Hindlimb muscle (tissue), 1 donor: ENCODE data around the gene NRIP2. TPM values are rescaled to one million over a fixed set of nuclear protein-coding genes. Genes with fewer than 3 reads are reported as not detected.
"Not testable (repeated sequence)": the region's sequence is repeated elsewhere in the genome, so short reads cannot be mapped to it uniquely, and the experiment has no call there.

ENCODE experiments used
- DNase-seq: peaks from one replicate; pipeline ENCODE4 v3.0.0-alpha.2; 2013
- polyA plus RNA-seq: library from polyadenylated mRNA; unstranded; fragments of 120-200 nt; gene quantifications from one replicate; pipeline ENCODE4 v1.2.1, GENCODE V29; 2013; ENCODE audit not compliant: insufficient read length

Gene NRIP2, protein sequence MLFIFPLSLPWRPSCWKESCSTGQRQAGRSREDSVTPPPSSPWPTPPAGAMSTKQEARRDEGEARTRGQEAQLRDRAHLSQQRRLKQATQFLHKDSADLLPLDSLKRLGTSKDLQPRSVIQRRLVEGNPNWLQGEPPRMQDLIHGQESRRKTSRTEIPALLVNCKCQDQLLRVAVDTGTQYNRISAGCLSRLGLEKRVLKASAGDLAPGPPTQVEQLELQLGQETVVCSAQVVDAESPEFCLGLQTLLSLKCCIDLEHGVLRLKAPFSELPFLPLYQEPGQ
- 6.1 TPM for polyA plus RNA-seq

DNA sequence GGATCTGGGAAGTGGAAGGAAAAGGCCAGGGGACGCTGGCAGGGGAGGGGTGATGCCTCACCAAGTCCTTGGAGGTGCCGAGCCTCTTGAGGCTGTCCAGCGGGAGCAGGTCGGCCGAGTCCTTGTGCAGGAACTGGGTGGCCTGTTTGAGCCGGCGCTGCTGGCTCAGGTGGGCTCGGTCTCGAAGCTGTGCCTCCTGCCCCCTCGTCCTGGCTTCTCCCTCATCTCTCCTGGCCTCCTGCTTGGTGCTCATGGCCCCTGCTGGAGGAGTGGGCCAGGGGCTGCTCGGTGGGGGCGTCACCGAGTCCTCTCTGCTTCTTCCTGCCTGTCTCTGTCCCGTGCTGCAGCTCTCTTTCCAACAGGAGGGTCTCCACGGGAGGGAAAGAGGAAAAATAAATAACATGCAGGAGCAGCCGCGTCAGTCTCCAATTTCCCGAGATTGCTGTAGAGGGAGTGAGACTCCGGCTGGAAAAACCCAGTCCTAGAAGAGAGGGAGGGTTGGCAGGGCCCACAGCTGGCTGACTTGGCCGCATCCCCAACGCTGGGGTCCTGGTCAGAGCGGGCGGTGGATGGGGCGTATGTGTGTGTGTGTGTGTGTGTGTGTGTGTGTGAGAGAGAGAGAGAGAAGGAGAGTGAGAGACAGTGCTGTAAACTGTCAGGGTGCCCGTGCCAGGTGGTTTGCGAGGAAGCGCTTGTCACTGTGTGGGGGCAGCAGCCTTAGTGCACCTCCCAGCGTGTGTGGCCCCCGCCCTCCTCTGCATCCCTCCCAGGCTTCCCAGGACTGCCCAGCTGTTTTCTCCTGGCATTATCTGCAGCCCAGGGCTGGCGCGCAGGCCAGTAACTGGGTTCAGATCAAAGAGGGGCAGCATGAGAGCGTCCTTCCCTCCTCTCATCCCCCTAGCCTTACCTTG lies at the start of gene NRIP2:
Gene NRIP2, minus strand, starts transcription at position 455 of the 911 bp plus-strand sequence. Its CDS starts 52 bp downstream, at position 403.
- DNase-seq = peak; percentile 79

DNA sequence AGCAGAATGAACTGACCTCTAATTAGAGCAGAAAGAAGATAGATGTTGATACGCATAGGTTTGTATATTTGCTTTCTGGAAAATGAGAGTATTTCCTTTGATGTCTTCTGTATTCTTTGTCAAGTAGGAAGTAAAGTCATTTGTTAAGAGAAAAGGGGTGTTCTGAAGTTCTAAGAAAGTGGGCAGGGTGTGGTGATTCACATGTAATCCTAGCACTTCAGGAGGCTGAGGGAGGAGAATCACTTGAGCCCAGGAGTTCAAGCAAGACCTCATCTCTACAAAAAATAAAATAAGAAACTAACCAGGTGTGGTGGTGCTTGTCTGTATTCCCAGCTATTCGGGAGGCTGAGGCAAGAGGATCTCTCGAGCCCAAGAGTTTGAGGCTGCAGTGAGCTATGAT lies 45.0 kb upstream of the NRIP2 start:
- DNase-seq = no peak

DNA sequence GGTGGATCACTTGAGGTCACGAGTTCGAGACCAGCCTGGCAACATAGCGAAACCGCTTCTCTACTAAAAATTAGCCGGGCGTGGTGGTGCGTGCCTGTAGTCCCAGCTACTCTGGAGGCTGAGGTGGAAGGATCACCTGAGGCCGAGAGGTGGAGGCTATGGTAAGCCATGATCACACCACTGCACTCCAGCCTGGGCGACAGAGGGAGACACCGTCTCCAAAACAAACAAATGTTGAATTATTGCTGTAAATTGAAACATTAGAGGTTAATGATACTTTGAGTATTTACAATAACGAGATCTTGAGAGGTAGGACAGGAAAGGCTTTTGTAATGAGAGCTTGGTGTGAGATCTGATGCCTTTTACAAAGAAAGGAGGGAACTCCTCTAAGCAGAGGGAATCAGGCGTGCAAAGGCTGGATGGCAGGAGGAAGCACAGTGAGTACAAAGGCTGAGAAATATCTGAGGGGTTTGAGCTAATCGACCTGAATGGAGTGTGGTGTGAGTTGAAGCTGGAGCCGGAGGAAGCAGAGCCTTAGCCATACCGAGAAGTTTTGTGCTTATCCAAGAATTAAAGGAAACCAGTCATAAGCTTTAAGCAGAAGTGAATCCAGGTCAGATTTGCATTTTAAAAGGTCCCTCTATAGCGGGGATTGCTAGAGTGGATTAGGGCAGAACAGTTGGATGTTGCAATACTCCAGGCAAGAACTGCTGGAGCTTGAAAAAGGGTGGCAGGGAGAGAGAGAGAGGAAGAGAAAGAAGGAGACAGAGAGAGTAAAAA lies 43.3 kb upstream of the NRIP2 start:
- peak; percentile 15 for DNase-seq

DNA sequence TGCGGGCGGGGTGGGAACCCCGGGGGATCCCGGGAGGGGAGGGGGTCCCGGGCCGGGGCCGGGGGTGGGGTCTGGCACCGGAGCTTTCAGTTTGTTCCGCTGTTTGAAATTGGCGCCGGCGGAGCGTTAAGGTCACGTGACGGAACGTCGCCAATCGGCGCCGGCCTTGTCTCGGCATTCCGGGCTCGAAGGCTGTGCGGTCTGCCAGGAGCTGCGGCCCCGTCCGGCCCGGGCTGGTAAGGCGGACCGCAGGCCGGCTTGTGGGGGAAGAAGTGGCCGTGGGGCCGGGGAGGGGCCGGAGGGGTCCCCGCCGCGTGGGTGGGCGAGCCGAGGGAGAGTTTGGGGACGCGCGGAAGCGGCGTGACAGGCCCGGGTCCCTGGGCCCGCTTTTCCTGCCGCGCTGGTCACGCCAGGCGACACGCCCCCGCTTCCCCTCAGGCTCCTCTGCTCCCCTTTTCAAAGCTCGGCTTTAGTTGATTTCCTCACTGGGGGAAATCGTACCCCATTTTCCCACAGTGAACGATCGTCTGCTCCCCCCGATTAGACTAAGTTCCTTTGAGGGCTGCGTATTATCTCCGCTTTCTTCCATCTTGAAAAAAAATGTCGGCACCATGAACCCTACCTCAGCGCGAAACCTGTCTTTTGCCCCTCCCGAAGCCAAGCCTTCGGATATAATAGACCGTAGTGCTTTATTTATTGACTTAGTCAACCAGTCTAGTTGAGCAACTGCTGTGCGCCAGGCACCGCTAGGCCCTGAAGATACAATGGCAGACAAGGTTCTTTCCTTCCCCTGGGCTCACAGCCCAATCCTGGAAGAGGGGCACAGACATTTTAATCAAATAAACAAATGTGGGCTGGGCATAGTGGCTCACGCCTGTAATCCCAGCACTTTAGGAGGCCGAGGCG lies 42.5 kb upstream of the NRIP2 start, which contains the start of the genes FOXM1 and RHNO1:
Gene FOXM1, minus strand, starts transcription at position 128 of the 906 bp plus-strand sequence. CDS start 2,696 bp downstream, outside the sequence.
Gene RHNO1, plus strand, starts transcription at position 177 of the 906 bp plus-strand sequence. CDS start 8,144 bp downstream, outside the sequence.
- peak; percentile 95 for DNase-seq

DNA sequence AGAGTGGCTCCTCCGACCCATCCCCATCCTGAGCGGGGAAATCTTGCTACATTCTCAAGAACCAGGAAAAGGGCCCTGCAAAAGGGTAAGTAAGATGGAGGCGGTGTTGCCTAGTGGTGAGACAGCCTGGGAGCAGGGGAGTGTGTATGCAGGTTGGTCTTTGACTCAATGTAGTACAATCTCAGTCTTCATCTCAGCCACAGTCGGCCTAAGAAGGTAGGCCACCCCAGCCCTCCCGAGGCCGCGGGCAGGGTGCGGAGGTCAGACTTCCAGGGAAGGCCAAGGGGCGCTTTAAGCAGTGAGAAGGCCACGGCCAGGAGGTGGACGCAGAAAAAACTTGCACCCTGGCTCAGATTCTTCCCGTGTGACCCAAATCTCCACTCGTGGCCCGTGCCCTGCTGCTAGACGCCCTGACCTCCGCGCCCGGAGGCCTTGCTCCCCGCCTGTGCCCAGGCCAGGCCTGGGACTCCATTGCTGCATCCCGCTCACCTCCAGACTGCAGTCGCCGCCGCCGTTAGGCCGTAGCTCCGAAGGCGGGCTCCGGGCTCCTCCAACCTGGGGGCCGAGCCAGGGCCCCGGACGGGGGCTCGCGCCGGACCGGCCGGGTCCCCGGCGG lies 41.7 kb upstream of the NRIP2 start:
- peak; percentile 19 for DNase-seq

DNA sequence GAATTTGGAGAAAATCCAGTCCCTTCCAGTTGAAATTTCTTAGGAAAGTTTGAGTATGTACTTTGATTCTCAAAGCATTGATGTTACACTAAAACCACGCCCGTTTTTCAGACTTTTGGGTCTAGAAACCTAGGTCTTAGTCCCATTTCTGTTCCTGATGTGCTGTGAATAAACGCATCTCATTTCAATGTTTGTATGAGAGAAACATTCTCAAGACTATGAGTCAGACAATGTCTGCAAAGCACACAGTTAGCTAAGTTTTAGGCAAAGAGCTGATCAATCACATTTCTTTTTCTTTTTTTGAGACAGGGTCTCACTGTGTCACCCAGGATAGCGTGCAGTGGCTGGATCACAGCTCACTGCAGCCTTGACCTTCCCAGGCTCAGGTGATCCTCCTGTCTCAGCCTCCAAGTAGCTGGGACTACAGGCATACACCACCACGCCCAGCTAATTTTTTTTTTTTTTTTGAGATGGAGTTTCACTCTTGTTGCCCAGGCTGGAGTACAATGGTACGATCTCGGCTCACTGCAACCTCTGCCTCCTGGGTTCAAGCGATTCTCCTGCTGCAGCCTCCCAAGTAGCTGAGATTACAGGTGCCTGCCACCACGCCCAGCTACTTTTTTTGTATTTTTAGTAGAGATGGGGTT lies 34.3 kb upstream of the NRIP2 start:
- DNase-seq = not testable (repeated sequence)

DNA sequence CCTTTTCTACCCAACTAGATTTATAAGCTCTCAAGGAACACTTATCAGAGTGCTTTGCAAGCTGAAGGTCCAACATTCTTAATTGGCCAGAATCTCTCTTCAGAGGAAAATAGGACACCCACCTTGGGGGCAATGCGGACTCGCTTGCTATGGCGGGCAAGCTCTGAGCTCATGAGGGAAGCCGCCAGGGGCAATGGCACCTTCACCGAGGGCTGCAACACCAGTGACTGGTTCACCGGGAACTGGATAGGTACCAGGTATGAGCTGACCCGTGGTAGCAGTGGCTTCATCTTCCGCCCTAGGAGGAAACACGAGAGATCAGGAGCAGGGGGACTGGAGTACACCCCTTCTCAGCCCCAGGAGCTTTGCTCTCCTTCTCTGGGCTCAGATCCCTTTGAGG lies 29.4 kb upstream of the NRIP2 start:
- no peak for DNase-seq

DNA sequence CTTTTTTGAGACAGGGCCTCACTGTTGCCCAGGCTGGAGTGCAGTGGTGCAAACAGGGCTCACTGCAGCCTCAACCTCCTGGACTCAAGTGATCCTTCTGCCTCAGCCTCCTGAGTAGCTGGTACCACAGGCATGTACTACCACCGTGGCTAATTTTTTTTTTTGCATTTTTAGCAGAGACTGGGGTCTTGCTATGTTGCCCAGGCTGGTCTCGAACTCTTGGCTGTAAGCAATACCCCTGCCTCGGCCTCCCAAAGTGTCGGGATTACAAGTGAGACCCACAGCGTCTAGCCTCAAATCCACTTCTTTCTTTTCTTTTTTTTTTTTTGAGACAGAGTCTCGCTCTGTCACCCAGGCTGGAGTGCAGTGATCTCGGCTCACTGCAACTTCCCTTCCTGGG lies 28.6 kb upstream of the NRIP2 start:
- not testable (repeated sequence) for DNase-seq

DNA sequence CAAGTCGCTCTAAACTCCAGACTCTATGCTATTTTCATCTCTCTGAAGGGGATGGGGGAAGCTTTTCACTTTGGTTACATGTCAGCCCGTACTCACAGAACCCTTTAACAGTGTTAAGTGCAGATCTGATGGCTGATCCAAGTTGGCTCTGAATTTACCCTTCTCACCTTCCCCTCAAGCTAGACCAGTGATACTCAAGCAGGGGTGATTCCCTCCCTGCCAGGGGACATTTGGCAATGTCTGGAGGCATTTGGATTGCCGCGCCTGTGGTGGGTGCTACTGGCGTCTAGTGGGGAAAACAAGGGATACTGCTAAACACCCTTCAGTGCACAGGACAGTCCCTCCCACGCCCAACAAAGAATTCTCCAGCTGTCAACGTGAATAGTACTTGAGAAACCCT lies 28.0 kb upstream of the NRIP2 start:
- DNase-seq = no peak

DNA sequence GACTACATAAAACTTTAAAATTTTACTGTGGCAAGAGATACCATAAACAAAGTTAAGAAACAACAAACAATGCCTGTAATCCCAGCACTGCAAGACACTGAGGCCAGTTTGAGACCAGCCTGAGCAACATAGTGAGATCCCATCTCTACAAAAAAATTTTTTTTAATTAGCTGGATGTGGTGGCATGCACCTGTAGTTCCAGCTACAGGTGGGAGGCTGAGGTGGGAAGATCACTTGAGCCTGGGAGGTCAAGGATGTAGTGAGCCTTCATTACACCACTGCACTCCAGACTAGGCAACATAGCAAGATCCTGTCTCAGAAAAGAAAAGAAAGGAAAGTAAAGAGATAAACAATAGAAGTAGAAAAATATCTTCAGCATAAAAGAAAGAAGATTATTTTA lies 25.3 kb upstream of the NRIP2 start:
- no peak for DNase-seq

DNA sequence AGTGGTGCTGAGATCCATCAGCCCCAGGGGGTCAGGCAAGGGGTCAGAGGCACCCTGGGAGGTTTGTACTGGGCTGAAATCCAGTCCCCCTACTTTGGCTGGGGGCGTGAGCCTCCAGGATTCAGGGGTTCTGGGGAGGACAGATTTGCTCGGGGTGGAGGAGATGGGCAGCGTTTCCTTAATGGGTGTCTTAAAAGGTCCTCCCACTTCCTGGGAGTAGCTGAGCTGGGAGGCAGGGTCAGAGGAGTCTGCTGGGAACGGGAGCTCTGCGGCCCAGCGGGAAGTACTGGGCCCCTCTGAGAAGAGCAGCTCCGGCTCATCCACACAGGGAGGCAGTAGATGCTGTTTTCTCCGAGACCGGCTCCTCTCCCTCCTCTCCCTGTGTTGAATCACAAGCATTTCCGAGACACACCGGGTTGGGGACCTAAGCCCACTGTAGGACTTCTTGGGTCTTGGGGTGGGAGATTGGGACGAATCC lies 24.1 kb upstream of the NRIP2 start:
- no peak for DNase-seq

DNA sequence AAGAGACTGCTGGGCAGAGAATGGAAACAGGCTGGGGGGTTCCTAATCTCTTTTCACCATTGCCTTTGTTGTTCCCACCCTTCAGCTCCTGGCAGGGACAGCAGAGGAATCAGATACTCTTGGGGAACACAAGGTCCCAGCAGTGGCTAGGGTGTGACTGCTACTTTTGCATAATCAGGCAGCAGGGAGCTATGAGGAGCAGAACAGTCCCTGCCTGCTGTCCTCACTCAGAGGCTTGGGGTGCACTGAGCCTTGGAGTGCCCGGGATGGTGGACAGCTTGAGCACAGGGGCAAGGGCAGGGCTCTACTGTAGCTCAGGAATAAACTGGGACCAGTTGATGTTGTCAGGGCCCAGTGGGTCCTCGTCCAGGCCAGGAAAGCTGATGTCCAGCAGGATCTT lies 23.5 kb upstream of the NRIP2 start:
- DNase-seq = no peak

DNA sequence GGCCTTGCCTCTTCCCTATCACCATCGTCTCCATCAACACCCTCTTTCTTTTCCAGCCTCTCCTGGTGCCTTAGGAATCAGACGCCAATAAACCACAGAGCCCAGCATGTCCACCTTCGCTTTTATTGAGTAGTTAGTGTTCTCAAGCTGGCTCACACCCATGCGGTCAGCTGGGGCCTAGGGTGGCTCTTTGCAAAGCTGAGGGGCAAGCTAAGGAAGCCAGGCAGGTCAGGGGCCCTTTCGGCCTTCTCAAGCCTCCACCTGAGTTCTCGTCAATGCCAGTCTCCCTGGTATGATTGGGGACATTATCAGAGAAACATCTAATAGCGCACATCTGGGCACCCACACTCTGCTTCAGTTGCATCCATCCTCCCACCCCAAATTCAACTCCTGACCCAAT lies 22.7 kb upstream of the NRIP2 start:
- no peak for DNase-seq

DNA sequence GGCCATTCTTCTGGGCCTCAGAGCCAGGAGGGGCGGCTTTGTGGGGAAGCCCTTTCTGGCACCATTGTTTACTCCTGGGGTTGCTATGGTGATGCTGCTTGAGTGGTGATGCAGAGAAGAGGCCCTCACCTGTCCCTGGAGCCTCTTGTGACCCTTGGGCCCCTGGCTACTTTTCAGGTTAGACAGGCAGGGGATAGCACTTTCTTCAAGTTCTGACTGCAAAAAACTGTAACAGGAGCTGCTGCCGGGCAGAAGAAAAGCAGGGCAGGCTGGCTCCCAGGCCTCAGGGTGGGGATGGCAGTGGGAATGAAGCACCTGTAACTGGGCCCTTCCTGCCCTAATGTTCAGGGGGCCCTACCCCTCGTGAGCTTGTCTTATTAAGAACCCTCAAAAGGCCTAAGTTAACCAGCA lies 22.2 kb upstream of the NRIP2 start, which contains the start of gene TEX52:
Gene TEX52, minus strand, starts transcription at position 19 of the 411 bp plus-strand sequence. Its CDS starts 13 bp downstream, at position 6.
- no peak for DNase-seq

DNA sequence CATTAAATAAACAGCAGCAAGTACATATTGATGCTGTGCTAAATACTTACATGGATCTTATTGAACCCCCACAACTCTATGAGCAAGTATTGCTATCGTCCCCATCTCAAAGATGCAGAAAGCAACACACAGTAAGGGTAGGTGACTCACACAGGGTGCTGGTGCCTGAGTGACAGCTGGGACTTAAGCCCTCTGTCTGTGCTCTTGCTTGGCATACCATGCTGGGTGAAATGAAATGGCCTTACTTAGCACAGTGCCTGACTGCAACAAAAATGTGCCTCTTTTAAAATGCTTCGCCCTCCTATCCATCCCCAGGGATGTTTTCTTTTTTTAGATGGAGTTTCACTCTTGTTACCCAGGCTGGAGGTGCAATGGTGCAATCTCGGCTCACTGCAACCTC lies 21.2 kb upstream of the NRIP2 start:
- no peak for DNase-seq

DNA sequence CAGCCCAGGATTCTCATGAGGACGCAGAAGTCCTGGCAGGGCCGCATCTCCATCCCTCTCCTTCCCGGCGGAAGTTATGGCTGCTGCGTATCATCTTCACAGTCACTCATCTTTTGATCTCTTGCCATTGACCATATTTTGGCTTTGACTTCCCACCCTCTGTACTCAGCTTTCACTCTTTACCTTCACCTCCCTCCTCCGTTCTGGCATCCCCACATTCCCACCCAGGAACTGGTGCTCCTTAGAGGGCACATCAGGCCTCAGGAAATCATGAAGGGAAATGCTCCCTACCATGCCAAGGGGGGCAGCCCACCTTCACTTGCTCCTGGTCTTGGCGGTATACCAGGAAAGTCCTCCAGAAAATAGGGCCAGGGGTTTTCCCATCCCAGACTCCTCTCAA lies 20.7 kb upstream of the NRIP2 start:
- DNase-seq = no peak

DNA sequence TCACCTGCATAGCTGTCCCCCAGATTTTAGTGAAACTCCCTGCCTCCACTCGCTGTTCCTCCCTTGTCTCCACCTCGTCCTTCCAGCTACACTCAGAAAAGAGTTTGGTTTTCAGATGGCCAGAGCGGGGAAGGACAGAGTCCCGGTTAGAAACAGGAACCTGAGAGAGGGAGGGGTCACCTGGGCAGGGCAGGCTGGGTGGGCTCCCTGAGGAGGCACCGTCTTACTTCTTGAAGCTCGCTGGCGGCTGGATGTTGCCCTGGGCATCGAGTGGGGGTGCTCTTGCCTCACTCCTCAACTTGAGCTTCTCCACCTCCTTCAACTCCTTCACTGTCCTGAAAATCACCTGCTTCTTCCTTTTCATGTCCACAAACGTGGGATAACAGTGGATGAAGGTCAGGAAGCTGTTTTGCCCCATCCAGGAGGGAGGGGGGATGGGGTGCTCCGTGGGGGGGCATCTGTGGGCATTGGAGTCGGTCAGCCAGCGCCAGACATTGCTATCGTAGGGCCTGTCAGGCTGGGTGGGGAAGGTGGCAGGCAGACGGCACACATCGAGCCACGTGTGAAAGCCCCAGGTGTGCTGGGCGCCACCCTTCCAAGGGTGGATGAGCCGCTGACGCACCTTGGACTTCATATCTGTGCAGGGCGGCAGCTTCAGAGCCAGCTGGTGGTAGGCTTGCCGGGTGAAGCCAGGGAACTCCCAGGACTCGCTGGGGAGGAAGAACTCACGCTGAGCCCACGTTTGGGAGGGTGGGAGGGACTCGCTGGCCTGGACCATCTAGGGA lies 20.0 kb upstream of the NRIP2 start:
- no peak for DNase-seq

DNA sequence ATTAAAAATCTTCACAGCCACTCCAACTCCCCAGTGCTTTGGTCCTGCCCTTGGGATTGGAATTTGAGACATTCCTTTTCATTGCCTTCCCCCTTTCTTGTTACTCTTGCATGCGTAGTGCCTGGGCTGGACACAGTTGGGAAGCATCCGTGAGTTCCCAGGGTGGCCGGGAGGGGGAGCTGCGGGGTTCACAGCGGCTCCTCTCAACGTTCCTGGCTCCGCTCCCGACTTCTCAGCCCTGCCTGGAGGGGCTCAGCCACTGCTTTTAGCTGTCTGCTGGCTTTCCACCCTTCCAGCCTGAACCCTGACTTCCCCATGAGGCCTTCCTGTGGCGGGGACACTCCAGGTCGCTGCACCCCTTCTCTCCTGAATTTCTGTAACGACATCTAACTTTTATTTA lies 18.8 kb upstream of the NRIP2 start:
- DNase-seq = peak; percentile 84

DNA sequence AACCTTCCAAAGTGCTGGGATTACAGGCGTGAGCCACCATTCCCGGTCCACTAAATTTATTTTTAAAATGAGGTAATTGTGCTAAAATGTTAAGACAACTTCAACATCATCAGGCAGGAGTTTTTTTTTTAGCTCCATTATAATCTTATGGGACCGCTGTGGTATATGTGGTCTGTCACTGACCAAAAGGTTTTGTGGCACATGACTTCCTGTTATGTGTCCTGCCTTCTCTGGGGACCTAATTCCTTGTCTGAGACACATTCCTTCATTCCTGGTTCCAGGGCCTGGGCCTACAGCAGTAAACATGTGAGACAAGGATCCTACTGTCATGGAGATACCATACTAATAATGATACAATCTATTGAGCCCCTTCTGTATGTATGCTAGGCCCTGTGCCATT lies 17.1 kb upstream of the NRIP2 start:
- DNase-seq = no peak
